Neural progenitor cell (in vitro differentiated cells): Measurements from ENCODE around the gene TRIM38. TPM values are rescaled to one million over a fixed set of nuclear protein-coding genes. Genes with fewer than 3 reads are reported as not detected.

Experiments used
- DNase-seq: peaks from one replicate; pipeline ENCODE4 v3.0.0-alpha.2; 2016; ENCODE audit warnings: low spot score
- H2AFZ ChIP-seq: fragments of 200-600 bp; sonication (generic); replicated peaks from 2 replicates; pipeline ENCODE4 v1.6.1; 2016; ENCODE audit warnings: antibody characterized with exemption
- H3F3A ChIP-seq: fragments of 200-600 bp; sonication (generic); 2 replicates; pipeline ENCODE4 v1.6.1; 2016; ENCODE audit warnings: antibody characterized with exemption, low read depth
- H3K27ac ChIP-seq: fragments of 200-600 bp; sonication (generic); 2 replicates; pipeline ENCODE4 v1.5.1; 2016; ENCODE audit warnings: mild to moderate bottlenecking
- H3K27me3 ChIP-seq: fragments of 200-600 bp; sonication (generic); 2 replicates; pipeline ENCODE4 v1.6.1; 2016; ENCODE audit warnings: mild to moderate bottlenecking, moderate library complexity
- H3K36me3 ChIP-seq: fragments of 200-600 bp; sonication (generic); 2 replicates; pipeline ENCODE4 v1.5.1; 2016
- H3K4me1 ChIP-seq: fragments of 200-600 bp; sonication (generic); 2 replicates; pipeline ENCODE4 v1.6.1; 2016; ENCODE audit warnings: mixed run types
- H3K4me2 ChIP-seq: fragments of 200-600 bp; sonication (generic); 2 replicates; pipeline ENCODE4 v1.6.1; 2016
- H3K4me3 ChIP-seq: fragments of 200-600 bp; sonication (generic); 2 replicates; pipeline ENCODE4 v1.5.1; 2016
- H3K79me2 ChIP-seq: fragments of 200-600 bp; sonication (generic); 2 replicates; pipeline ENCODE4 v1.6.1; 2016; ENCODE audit warnings: low read depth
- H3K9ac ChIP-seq: fragments of 200-600 bp; sonication (generic); 2 replicates; pipeline ENCODE4 v1.6.1; 2016
- H3K9me3 ChIP-seq: fragments of 200-600 bp; sonication (generic); 2 replicates; pipeline ENCODE4 v1.5.1; 2016; ENCODE audit warnings: low read depth
- H4K20me1 ChIP-seq: fragments of 200-600 bp; sonication (generic); 2 replicates; pipeline ENCODE4 v1.6.1; 2016; ENCODE audit warnings: low read depth
- H3K27ac Mint-ChIP-seq: 3 replicates; pipeline ENCODE4 v1.8.0; 2021; ENCODE audit warnings: mixed read lengths
- H3K27me3 Mint-ChIP-seq: 2 replicates; pipeline ENCODE4 v1.8.0; 2022; ENCODE audit warnings: low read depth, mild to moderate bottlenecking, inconsistent platforms, moderate library complexity, mixed read lengths; ENCODE audit not compliant: insufficient read depth
- H3K36me3 Mint-ChIP-seq: 3 replicates; pipeline ENCODE4 v1.8.0; 2021; ENCODE audit warnings: mixed read lengths
- H3K4me1 Mint-ChIP-seq: 3 replicates; pipeline ENCODE4 v1.8.0; 2021; ENCODE audit warnings: mixed read lengths
- H3K4me3 Mint-ChIP-seq: 3 replicates; pipeline ENCODE4 v1.8.0; 2021; ENCODE audit warnings: mild to moderate bottlenecking, moderate library complexity, mixed read lengths
- H3K9me3 Mint-ChIP-seq: 3 replicates; pipeline ENCODE4 v1.8.0; 2020; ENCODE audit warnings: mixed read lengths
- EZH2 ChIP-seq: fragments of 200-600 bp; sonication (generic); IDR thresholded peaks from 2 replicates; pipeline ENCODE4 v1.6.1; 2017; ENCODE audit warnings: antibody characterized with exemption, mild to moderate bottlenecking, moderate library complexity
- EZH2phosphoT487 ChIP-seq: fragments of 200-600 bp; sonication (generic); IDR thresholded peaks from 2 replicates; pipeline ENCODE4 v1.6.1; 2017; ENCODE audit warnings: antibody characterized with exemption
- total RNA-seq: library from RNA; depleted of rRNA; stranded (reverse); fragments of >200 nt; gene quantifications from 2 replicates; pipeline ENCODE4 v1.2.3, GENCODE V29; 2015; ENCODE audit warnings: low replicate concordance
- TF ChIP-seq, protein P1 (sequence below): fragments of 200-600 bp; sonication (generic); IDR thresholded peaks from 2 replicates; pipeline ENCODE4 v1.5.1; 2017; ENCODE audit warnings: antibody characterized with exemption, mild to moderate bottlenecking

TRIM38 gene
- total RNA-seq, 1 donor from 2014 or later, result 0.30 TPM

DNA sequence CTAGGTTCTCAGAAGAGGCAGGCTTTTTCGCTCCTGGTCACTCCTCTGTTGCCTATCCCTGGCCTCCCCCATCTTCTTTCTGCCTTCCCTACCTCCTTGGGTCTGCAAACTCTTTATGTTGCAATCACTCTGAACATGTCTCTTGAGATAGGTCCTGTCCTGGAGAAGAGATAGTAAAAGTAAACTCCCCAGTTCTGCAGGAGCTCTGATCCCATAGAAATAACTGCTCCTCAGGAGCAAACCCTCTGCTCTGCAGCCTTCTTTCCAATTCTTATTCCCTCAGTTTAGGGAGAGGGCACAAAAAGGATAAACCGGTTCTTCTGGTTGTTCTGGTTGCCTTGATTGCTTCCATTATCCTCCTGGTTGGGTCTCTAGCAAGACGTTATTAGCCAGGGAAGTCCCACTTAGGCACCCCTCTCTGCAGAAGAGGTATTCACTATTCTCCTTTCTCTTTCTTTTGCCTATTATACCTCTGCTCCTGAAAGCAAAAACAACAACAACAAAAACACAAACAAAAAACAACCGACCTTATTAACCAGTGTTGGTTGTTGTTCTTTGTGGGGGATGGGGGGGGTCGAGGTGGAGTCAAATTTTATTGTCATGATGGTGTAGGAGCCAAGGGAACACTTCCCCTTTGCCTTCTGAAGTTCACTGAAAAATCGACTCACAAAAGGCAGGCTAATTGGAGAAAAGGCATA is 973 bp downstream of the TRIM38 start:
- Histone ChIP-seq H4K20me1 (no peaks in the 10 kb centered on the region), H3K4me1 (peaks cover 4% of the 10 kb centered on the region), H3K4me2 (no peak overlapping the region), H3K9me3 (no peaks in the 10 kb centered on the region), H2AFZ (no peak overlapping the region), H3K27ac (no peak overlapping the region), H3K9ac (no peak overlapping the region), H3F3A (no peaks in the 10 kb centered on the region), H3K27me3 (no peaks in the 10 kb centered on the region), H3K4me3 (no peak overlapping the region), H3K36me3 (no peaks in the 10 kb centered on the region), H3K79me2 (no peaks in the 10 kb centered on the region)
- Mint-ChIP-seq H3K27ac (no peak overlapping the region), H3K4me1 (peaks cover 5% of the 10 kb centered on the region), H3K27me3 (no peaks in the 10 kb centered on the region), H3K36me3 (no peaks in the 10 kb centered on the region), H3K9me3 (peaks cover 28% of the 10 kb centered on the region), H3K4me3 (no peak overlapping the region)
- TF ChIP-seq EZH2phosphoT487, result no peak
- TF ChIP-seq, protein P1, sequence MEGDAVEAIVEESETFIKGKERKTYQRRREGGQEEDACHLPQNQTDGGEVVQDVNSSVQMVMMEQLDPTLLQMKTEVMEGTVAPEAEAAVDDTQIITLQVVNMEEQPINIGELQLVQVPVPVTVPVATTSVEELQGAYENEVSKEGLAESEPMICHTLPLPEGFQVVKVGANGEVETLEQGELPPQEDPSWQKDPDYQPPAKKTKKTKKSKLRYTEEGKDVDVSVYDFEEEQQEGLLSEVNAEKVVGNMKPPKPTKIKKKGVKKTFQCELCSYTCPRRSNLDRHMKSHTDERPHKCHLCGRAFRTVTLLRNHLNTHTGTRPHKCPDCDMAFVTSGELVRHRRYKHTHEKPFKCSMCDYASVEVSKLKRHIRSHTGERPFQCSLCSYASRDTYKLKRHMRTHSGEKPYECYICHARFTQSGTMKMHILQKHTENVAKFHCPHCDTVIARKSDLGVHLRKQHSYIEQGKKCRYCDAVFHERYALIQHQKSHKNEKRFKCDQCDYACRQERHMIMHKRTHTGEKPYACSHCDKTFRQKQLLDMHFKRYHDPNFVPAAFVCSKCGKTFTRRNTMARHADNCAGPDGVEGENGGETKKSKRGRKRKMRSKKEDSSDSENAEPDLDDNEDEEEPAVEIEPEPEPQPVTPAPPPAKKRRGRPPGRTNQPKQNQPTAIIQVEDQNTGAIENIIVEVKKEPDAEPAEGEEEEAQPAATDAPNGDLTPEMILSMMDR, result no peak
- TF ChIP-seq EZH2, result no peak
- no peak for DNase-seq

DNA sequence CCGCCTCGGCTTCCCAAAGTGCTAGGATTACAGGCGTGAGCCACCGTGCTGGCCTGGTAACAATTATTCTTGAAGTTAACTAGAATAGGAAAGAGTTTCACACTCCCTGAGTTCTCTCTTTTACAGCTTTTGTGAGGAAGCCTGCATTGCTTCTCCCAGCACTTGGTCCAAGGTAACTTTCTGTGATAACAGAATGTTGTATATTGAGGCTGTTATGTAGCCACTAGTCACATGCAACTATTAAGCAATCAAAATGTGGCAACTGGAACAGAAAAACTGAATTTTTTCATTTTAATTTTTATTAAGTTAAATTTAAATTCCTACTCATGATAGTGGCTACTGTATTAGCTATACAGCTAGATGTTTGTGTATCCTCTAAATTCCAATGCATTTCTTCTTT is 2.5 kb downstream of the TRIM38 start:
- Mint-ChIP-seq H3K4me1 (peaks cover 5% of the 10 kb centered on the region), H3K4me3 (no peak overlapping the region), H3K27me3 (no peaks in the 10 kb centered on the region), H3K27ac (no peak overlapping the region), H3K9me3 (peaks cover 15% of the 10 kb centered on the region), H3K36me3 (no peaks in the 10 kb centered on the region)
- Histone ChIP-seq H3K4me2 (no peak overlapping the region), H3K4me1 (peaks cover 4% of the 10 kb centered on the region), H3K9me3 (no peaks in the 10 kb centered on the region), H3K36me3 (no peaks in the 10 kb centered on the region), H3K79me2 (no peaks in the 10 kb centered on the region), H3K27ac (no peak overlapping the region), H3K9ac (no peak overlapping the region), H3F3A (no peaks in the 10 kb centered on the region), H3K27me3 (no peaks in the 10 kb centered on the region), H2AFZ (no peak overlapping the region), H4K20me1 (no peaks in the 10 kb centered on the region), H3K4me3 (no peak overlapping the region)
- DNase-seq, result no peak
- TF ChIP-seq EZH2phosphoT487 (no peak), EZH2 (no peak)
- TF ChIP-seq, protein P1, result no peak

DNA sequence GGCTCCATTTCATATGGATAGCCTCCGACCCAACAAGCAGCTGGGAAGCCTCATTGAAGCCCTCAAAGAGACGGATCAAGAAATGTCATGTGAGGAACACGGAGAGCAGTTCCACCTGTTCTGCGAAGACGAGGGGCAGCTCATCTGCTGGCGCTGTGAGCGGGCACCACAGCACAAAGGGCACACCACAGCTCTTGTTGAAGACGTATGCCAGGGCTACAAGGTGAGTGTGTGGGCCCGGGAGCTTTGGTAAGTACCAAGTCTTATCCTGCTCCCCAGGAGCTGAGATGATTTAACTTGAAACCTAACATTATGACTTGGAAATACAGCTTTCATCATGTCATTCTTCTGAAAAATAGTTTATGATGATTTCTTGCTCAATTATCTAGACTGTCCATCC is 4.1 kb downstream of the TRIM38 start:
- Histone ChIP-seq H3K36me3 (no peaks in the 10 kb centered on the region), H2AFZ (no peak overlapping the region), H4K20me1 (no peaks in the 10 kb centered on the region), H3K27ac (no peak overlapping the region), H3K79me2 (no peaks in the 10 kb centered on the region), H3K4me1 (peaks cover 4% of the 10 kb centered on the region), H3K9ac (no peak overlapping the region), H3K4me3 (no peak overlapping the region), H3K9me3 (no peaks in the 10 kb centered on the region), H3K27me3 (no peaks in the 10 kb centered on the region), H3K4me2 (no peak overlapping the region), H3F3A (no peaks in the 10 kb centered on the region)
- peaks cover 11% of the 10 kb centered on the region for H3K4me1 Mint-ChIP-seq
- H3K27me3 Mint-ChIP-seq, result no peaks in the 10 kb centered on the region
- no peak overlapping the region for H3K4me3 Mint-ChIP-seq
- no peaks in the 10 kb centered on the region for H3K36me3 Mint-ChIP-seq
- peaks cover 6% of the 10 kb centered on the region for H3K9me3 Mint-ChIP-seq
- no peak overlapping the region for H3K27ac Mint-ChIP-seq
- DNase-seq, result no peak
- TF ChIP-seq EZH2phosphoT487 (no peak), EZH2 (no peak)
- TF ChIP-seq, protein P1, result no peak
